DND-41 (cell line): ENCODE measurements around the gene SUSD6.

ENCODE experiments used
- CTCF ChIP-seq: IDR thresholded peaks from 2 replicates; pipeline ENCODE4 v1.5.1; 2012; ENCODE audit warnings: borderline replicate concordance, low read length, moderate library complexity, mild to moderate bottlenecking; ENCODE audit not compliant: poor library complexity, severe bottlenecking; ENCODE audit errors: extremely low read depth
- EZH2 ChIP-seq: IDR thresholded peaks from 3 replicates; pipeline ENCODE4 v1.6.1; 2012; ENCODE audit warnings: borderline replicate concordance, low read depth, mild to moderate bottlenecking, moderate library complexity, low read length, inconsistent platforms; ENCODE audit not compliant: severe bottlenecking

DNA sequence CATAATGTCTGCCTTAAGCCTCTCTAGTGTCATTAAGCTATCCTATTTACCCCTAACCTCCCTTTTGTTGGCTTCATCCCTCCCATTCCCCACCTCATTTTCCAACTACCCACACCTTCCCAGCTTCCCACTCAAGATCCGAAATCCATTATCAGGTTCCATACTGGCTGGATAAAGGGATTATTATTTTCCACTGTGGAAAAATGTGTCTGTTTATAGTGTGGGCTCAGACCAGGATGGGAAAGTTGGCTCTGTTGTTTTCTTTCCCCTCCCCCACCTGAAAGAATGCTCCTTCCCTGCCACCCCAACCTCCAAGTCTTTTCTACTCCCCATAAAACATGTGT lies 49.8 kb downstream of the SUSD6 start:
- no peak for TF ChIP-seq CTCF
- TF ChIP-seq EZH2, result no peak
